A549 (cell line): ENCODE data around the gene TSHZ2.

Source experiments
- CTCF ChIP-seq: fragments of >200 bp; sonication (Bioruptor Twin); formaldehyde crosslinking; IDR thresholded peaks from 3 replicates; pipeline ENCODE4 v1.5.1; 2016
- POLR2A ChIP-seq: IDR thresholded peaks from 2 replicates; pipeline ENCODE4 v1.6.1; 2012; ENCODE audit warnings: mild to moderate bottlenecking, low read length
- RAD21 ChIP-seq, 2 experiments: fragments of >200 bp in 1 of 2; sonication (Bioruptor Twin) in 1 of 2; formaldehyde crosslinking in 1 of 2; IDR thresholded peaks in 1 of 2; conservative IDR thresholded peaks in 1 of 2; 2 replicates in 1 of 2; 3 replicates in 1 of 2; pipeline ENCODE4 v1.6.1; 2012 to 2018; ENCODE audit warnings: inconsistent platforms in 1 of 2
- USF2 ChIP-seq: fragments of 450-650 bp; IDR thresholded peaks from 2 replicates; pipeline ENCODE4 v1.6.1; 2014; ENCODE audit warnings: antibody characterized with exemption
- ZNF302 ChIP-seq: fragments of 250-450 bp; sonication (Bioruptor Pico); IDR thresholded peaks from 2 replicates; pipeline ENCODE4 v1.9.0; 2021; ENCODE audit warnings: inconsistent platforms, mild to moderate bottlenecking, moderate library complexity
- TF ChIP-seq, protein P1 (sequence below): fragments of >200 bp; sonication (Bioruptor Twin); formaldehyde crosslinking; IDR thresholded peaks from 3 replicates; pipeline ENCODE4 v1.6.1; 2016

- TF ChIP-seq USF2 (no peak), CTCF (no peak), RAD21 (conservative IDR thresholded peaks at IDR 0.05 in 1 of 2, IDR thresholded peaks at IDR 0.05 in 1 of 2) (no peak), POLR2A (no peak), ZNF302 (CRISPR knock-in tag) (no peak)
- TF ChIP-seq, protein P1, sequence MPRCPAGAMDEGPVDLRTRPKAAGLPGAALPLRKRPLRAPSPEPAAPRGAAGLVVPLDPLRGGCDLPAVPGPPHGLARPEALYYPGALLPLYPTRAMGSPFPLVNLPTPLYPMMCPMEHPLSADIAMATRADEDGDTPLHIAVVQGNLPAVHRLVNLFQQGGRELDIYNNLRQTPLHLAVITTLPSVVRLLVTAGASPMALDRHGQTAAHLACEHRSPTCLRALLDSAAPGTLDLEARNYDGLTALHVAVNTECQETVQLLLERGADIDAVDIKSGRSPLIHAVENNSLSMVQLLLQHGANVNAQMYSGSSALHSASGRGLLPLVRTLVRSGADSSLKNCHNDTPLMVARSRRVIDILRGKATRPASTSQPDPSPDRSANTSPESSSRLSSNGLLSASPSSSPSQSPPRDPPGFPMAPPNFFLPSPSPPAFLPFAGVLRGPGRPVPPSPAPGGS, result no peak
Observed at GRCh38 chr20:52945268-52945667, 26.9 kb upstream of the TSHZ2 start.
